GM12891 (cell line): ENCODE results near the gene RASGRF2.

Experiments used
- PAX5 ChIP-seq: IDR thresholded peaks from 2 replicates; pipeline ENCODE4 v1.6.1; 2011; ENCODE audit warnings: low read length, moderate library complexity, mild to moderate bottlenecking; ENCODE audit not compliant: insufficient read depth, severe bottlenecking
- POLR2A ChIP-seq: IDR thresholded peaks from 2 replicates; pipeline ENCODE4 v1.6.1; 2011; ENCODE audit warnings: low read depth, low read length, control low read depth
- POLR2AphosphoS5 ChIP-seq: IDR thresholded peaks from 2 replicates; pipeline ENCODE4 v1.6.1; 2011; ENCODE audit warnings: low read depth, low read length, control low read depth
- POU2F2 ChIP-seq: IDR thresholded peaks from 2 replicates; pipeline ENCODE4 v1.6.1; 2011; ENCODE audit warnings: low read depth, mild to moderate bottlenecking, control low read depth, low read length, moderate library complexity
- SPI1 ChIP-seq: IDR thresholded peaks from 2 replicates; pipeline ENCODE4 v1.6.1; 2011; ENCODE audit warnings: low read depth, low read length, control low read depth
- TAF1 ChIP-seq: IDR thresholded peaks from 2 replicates; pipeline ENCODE4 v1.6.1; 2011; ENCODE audit warnings: low read depth, low read length, control low read depth

GRCh38 chr5:80982093-80982492 is 21.9 kb downstream of the RASGRF2 start:
- TF ChIP-seq POLR2A (no peak), POLR2AphosphoS5 (no peak), TAF1 (no peak), PAX5 (no peak), SPI1 (no peak), POU2F2 (no peak)
